IPS-18c (cell line): ENCODE results near the gene DDX28.
"Not testable (repeated sequence)": the region's sequence is repeated elsewhere in the genome, so short reads cannot be mapped to it uniquely, and the experiment has no call there.

Source experiments
- H3K4me3 ChIP-seq: 2 replicates; pipeline ENCODE4 v1.7.0; 2013; ENCODE audit warnings: low read depth, mild to moderate bottlenecking, low read length, moderate library complexity; ENCODE audit not compliant: insufficient read depth
- H3K9me3 ChIP-seq: one replicate; pipeline ENCODE4 v1.6.1; 2013; ENCODE audit warnings: mild to moderate bottlenecking, low read length, moderate library complexity; ENCODE audit not compliant: control insufficient read depth, insufficient read depth

The DDX28 gene

GRCh38 chr16:67982011-67982696 is 40.9 kb downstream of the DDX28 start:
- Histone ChIP-seq H3K4me3 (no peak overlapping the region), H3K9me3 (peaks cover 2% of the 10 kb centered on the region)

GRCh38 chr16:67979955-67980678 is 42.9 kb downstream of the DDX28 start, which contains the start of gene DPEP3:
Gene DPEP3, minus strand, starts transcription at chr16:67980499. Its CDS starts 119 bp downstream, at chr16:67980380.
- Histone ChIP-seq H3K4me3 (no peak within 1 kb of the TSS), H3K9me3 (peaks cover 2% of the 10 kb centered on the region)

GRCh38 chr16:67977469-67978227 is 45.4 kb downstream of the DDX28 start:
- H3K4me3 ChIP-seq, result no peak overlapping the region
- peaks cover 2% of the 10 kb centered on the region for H3K9me3 ChIP-seq

GRCh38 chr16:67977005-67977404 is 46.0 kb downstream of the DDX28 start:
- H3K4me3 ChIP-seq, result no peak overlapping the region
- peaks cover 2% of the 10 kb centered on the region for H3K9me3 ChIP-seq

GRCh38 chr16:67976205-67976604 is 46.8 kb downstream of the DDX28 start:
- peaks cover 2% of the 10 kb centered on the region for H3K9me3 ChIP-seq
- H3K4me3 ChIP-seq, result no peak overlapping the region

GRCh38 chr16:67975321-67976105 is 47.5 kb downstream of the DDX28 start:
- Histone ChIP-seq H3K9me3 (peaks cover 2% of the 10 kb centered on the region), H3K4me3 (no peak overlapping the region)

GRCh38 chr16:67972285-67972684 is 50.7 kb downstream of the DDX28 start:
- H3K9me3 ChIP-seq, H3K4me3 ChIP-seq: not testable (repeated sequence)

- H3K4me3 ChIP-seq, result no peak overlapping the region
Observed at GRCh38 chr16:67971111-67971510, 51.9 kb downstream of the DDX28 start.

More at GRCh38 chr16:67971111-67971510, 51.9 kb downstream of the DDX28 start:
- no peaks in the 10 kb centered on the region for H3K9me3 ChIP-seq
